Dermis microvascular lymphatic vessel endothelial cell (primary cell): ENCODE data around the gene CD40. TPM values are rescaled to one million over a fixed set of nuclear protein-coding genes. Genes with fewer than 3 reads are reported as not detected.

ENCODE experiments used
- DNase-seq, 2 donors: peaks; one replicate each; pipeline versions ENCODE4 v3.0.0 to v3.0.0-alpha.2; 2010; ENCODE audit warnings: low read depth in 2 of 2
- total RNA-seq: library from RNA; depleted of rRNA; stranded (reverse); fragments of >200 nt; gene quantifications from 2 replicates; pipeline ENCODE4 v1.2.1, GENCODE V29; 2014

CD40 gene
- total RNA-seq, 1 donor from 2014 or later: 10.9 TPM

GRCh38 chr20:46122516-46123481, 4.7 kb downstream of the CD40 start:
- no peak for DNase-seq

GRCh38 chr20:46123482-46124245, 5.5 kb downstream of the CD40 start:
- no peak for DNase-seq

GRCh38 chr20:46126440-46127056, 8.4 kb downstream of the CD40 start:
- no peak for DNase-seq

- DNase-seq: no peak
Observed at GRCh38 chr20:46127396-46128010, 9.4 kb downstream of the CD40 start.

GRCh38 chr20:46128310-46129151, 10.4 kb downstream of the CD40 start:
- DNase-seq: peak in 1 of 2 donors; percentile 35

- no peak for DNase-seq
Observed at GRCh38 chr20:46129955-46130481, 11.9 kb downstream of the CD40 start.

- DNase-seq: no peak
Observed at GRCh38 chr20:46130534-46130933, 12.4 kb downstream of the CD40 start.

- no peak for DNase-seq
Observed at GRCh38 chr20:46131396-46131795, 13.3 kb downstream of the CD40 start.

- peak in 1 of 2 donors; percentile 63 for DNase-seq
Observed at GRCh38 chr20:46132705-46133120, 14.6 kb downstream of the CD40 start.

- DNase-seq: no peak
Observed at GRCh38 chr20:46133886-46134654, 16.0 kb downstream of the CD40 start.

- DNase-seq: no peak
Observed at GRCh38 chr20:46134716-46135115, 16.6 kb downstream of the CD40 start.

GRCh38 chr20:46135856-46136633, 17.9 kb downstream of the CD40 start:
- no peak for DNase-seq

GRCh38 chr20:46137816-46138215, 19.7 kb downstream of the CD40 start:
- DNase-seq: no peak

GRCh38 chr20:46139266-46139889, 21.3 kb downstream of the CD40 start:
- DNase-seq: no peak

GRCh38 chr20:46139908-46140482, 21.9 kb downstream of the CD40 start:
- no peak for DNase-seq

GRCh38 chr20:46142124-46142523, 24.0 kb downstream of the CD40 start:
- DNase-seq: no peak

GRCh38 chr20:46144432-46145025, 26.4 kb downstream of the CD40 start:
- DNase-seq: no peak

GRCh38 chr20:46145713-46146112, 27.6 kb downstream of the CD40 start:
- DNase-seq: no peak
